HCT116 (cell line): ENCODE measurements around the gene TFG. TPM values are rescaled to one million over a fixed set of nuclear protein-coding genes. Genes with fewer than 3 reads are reported as not detected.

ENCODE experiments used
- ATAC-seq: fragments of 200-7000 bp; cut with Tn5 transposase; 2 replicates; pipeline ENCODE4 v1.9.1; 2020; ENCODE audit warnings: mild to moderate bottlenecking, moderate library complexity
- BruUV-seq: library from RNA; stranded (reverse); fragments of 400-500 nt; replicated peaks from 2 replicates; lab custom pipeline; 2021; lab: Mats Ljungman, UMichigan
- CTCF ChIA-PET: fragments of 300-600 bp; sonication (Branson Sonifier 250); formaldehyde crosslinking; loops from one replicate; lab custom pipeline; 2021; ENCODE audit warnings: antibody characterized with exemption; lab: Charles Lee
- POLR2A ChIA-PET: fragments of 300-600, 350-600 bp; sonication (Branson Sonifier 250); formaldehyde crosslinking; loops from one replicate; lab custom pipeline; 2021; ENCODE audit warnings: antibody characterized with exemption; lab: Charles Lee
- RAD21 ChIA-PET, 2 experiments: fragments of 300-600 bp; sonication (Branson Sonifier 250); formaldehyde crosslinking; loops; one replicate each; lab custom pipeline; 2023; ENCODE audit warnings: low total read pairs in 2 of 2; ENCODE audit not compliant: uncharacterized antibody in 2 of 2, unreplicated experiment in 2 of 2, low non-redundant PET in 1 of 2; lab: Charles Lee
- DNase-seq: peaks from one replicate; pipeline ENCODE4 v3.0.0-alpha.2; 2010; ENCODE audit warnings: low read depth, low spot score
- H2AFZ ChIP-seq: fragments of 200-600 bp; shearing (Covaris generic), sonication (generic); 2 replicates; pipeline ENCODE4 v1.6.1; 2017; ENCODE audit warnings: low read depth, mixed run types, mixed read lengths, antibody characterized with exemption, low read length; ENCODE audit not compliant: poor library complexity, severe bottlenecking
- H3K27ac ChIP-seq: 2 replicates; pipeline ENCODE4 v1.5.1; 2012; ENCODE audit warnings: low read depth, low read length
- H3K27me3 ChIP-seq: fragments of 200-600 bp; sonication (generic); 2 replicates; pipeline ENCODE4 v1.6.1; 2016; ENCODE audit warnings: mixed run types, low read length, mixed read lengths; ENCODE audit not compliant: insufficient read depth
- H3K36me3 ChIP-seq, 2 experiments: fragments of 200-500 bp in 1 of 2; fragments of 200-600 bp in 1 of 2; sonication (Bioruptor generic) in 1 of 2; sonication (generic) in 1 of 2; 2 replicates each; pipeline versions ENCODE4 v1.5.1 to v1.6.1; 2014 to 2016; ENCODE audit warnings: low read length in 2 of 2, inconsistent platforms in 1 of 2, mixed read lengths in 1 of 2, mixed run types in 1 of 2; ENCODE audit not compliant: insufficient read depth in 2 of 2, control insufficient read depth in 1 of 2
- H3K4me1 ChIP-seq, 2 experiments: fragments of 200-600 bp in 1 of 2; sonication (generic) in 1 of 2; 2 replicates each; pipeline versions ENCODE4 v1.5.1 to v1.6.1; 2012 to 2017; ENCODE audit warnings: low read length in 2 of 2, inconsistent platforms in 1 of 2, mild to moderate bottlenecking in 1 of 2, mixed read lengths in 1 of 2, mixed run types in 1 of 2, moderate library complexity in 1 of 2; ENCODE audit not compliant: insufficient read depth in 2 of 2, control insufficient read depth in 1 of 2
- H3K4me2 ChIP-seq: fragments of 200-600 bp; sonication (generic); 2 replicates; pipeline ENCODE4 v1.6.1; 2017; ENCODE audit warnings: mixed run types, low read length, mixed read lengths
- H3K4me3 ChIP-seq, 2 experiments: fragments of 200-600 bp in 1 of 2; sonication (generic) in 1 of 2; replicated peaks in 1 of 2; 2 replicates each; pipeline ENCODE4 v1.5.1; 2011 to 2016; ENCODE audit warnings: low read length in 2 of 2, control low read depth in 1 of 2, low read depth in 1 of 2, mild to moderate bottlenecking in 1 of 2, mixed read lengths in 1 of 2, mixed run types in 1 of 2
- H3K79me2 ChIP-seq: fragments of 200-600 bp; sonication (generic); 2 replicates; pipeline ENCODE4 v1.6.1; 2017; ENCODE audit warnings: mild to moderate bottlenecking, mixed run types, low read length, moderate library complexity, mixed read lengths; ENCODE audit not compliant: insufficient read depth
- H3K9ac ChIP-seq: fragments of 200-600 bp; sonication (generic); 2 replicates; pipeline ENCODE4 v1.6.1; 2016; ENCODE audit warnings: low read length, mixed read lengths
- H3K9me2 ChIP-seq: fragments of 200-600 bp; sonication (generic), shearing (Covaris generic); 2 replicates; pipeline ENCODE4 v1.6.1; 2017; ENCODE audit warnings: mixed run types, mild to moderate bottlenecking, moderate library complexity; ENCODE audit not compliant: insufficient read depth
- H3K9me3 ChIP-seq, 2 experiments: fragments of 200-500 bp in 1 of 2; fragments of 200-600 bp in 1 of 2; sonication (Bioruptor generic) in 1 of 2; sonication (generic) in 1 of 2; 2 replicates each; pipeline ENCODE4 v1.6.1; 2014 to 2017; ENCODE audit warnings: low read length in 2 of 2, mixed read lengths in 2 of 2, inconsistent platforms in 1 of 2, low read depth in 1 of 2, mild to moderate bottlenecking in 1 of 2, mixed run types in 1 of 2, moderate library complexity in 1 of 2; ENCODE audit not compliant: control insufficient read depth in 1 of 2, insufficient read depth in 1 of 2
- H4K20me1 ChIP-seq: fragments of 200-600 bp; sonication (generic), shearing (Covaris generic); 2 replicates; pipeline ENCODE4 v1.6.1; 2017; ENCODE audit warnings: mixed run types, mild to moderate bottlenecking, moderate library complexity; ENCODE audit not compliant: insufficient read depth
- ATF3 ChIP-seq: IDR thresholded peaks from 2 replicates; pipeline ENCODE4 v1.6.1; 2012
- CBX3 ChIP-seq: IDR thresholded peaks from 2 replicates; pipeline ENCODE4 v1.6.1; 2012; ENCODE audit warnings: low read depth
- EGR1 ChIP-seq: IDR thresholded peaks from 2 replicates; pipeline ENCODE4 v1.6.1; 2012; ENCODE audit warnings: low read depth
- EZH2phosphoT487 ChIP-seq: fragments of 200-600 bp; IDR thresholded peaks from 2 replicates; pipeline ENCODE4 v1.6.1; 2018; ENCODE audit warnings: antibody characterized with exemption, borderline replicate concordance
- POLR2A ChIP-seq: IDR thresholded peaks from 2 replicates; pipeline ENCODE4 v1.7.0; 2011; ENCODE audit warnings: borderline replicate concordance; ENCODE audit not compliant: insufficient read depth, insufficient read length; ENCODE audit errors: extremely low read depth
- SP1 ChIP-seq: IDR thresholded peaks from 2 replicates; pipeline ENCODE4 v1.6.1; 2012; ENCODE audit warnings: low read depth
- SRF ChIP-seq: IDR thresholded peaks from 2 replicates; pipeline ENCODE4 v1.6.1; 2012; ENCODE audit warnings: low read depth
- TCF7L2 ChIP-seq: IDR thresholded peaks from 2 replicates; pipeline ENCODE4 v1.7.0; 2011; ENCODE audit warnings: borderline replicate concordance, inconsistent platforms; ENCODE audit not compliant: insufficient read depth, insufficient read length; ENCODE audit errors: extremely low read depth
- YY1 ChIP-seq: IDR thresholded peaks from 2 replicates; pipeline ENCODE4 v1.6.1; 2011; ENCODE audit warnings: low read length, low read depth, moderate library complexity, mild to moderate bottlenecking; ENCODE audit not compliant: insufficient replicate concordance; ENCODE audit errors: extremely low read depth
- intact Hi-C: fragments of 100-400 bp; cut with micrococcal nuclease; formaldehyde crosslinking; loops from 2 replicates; pipeline ENCODE4 v1.10.0; 2022
- total RNA-seq: library from RNA; stranded (reverse); gene quantifications from one replicate; pipeline ENCODE4 v1.2.1, GENCODE V29; 2021; ENCODE audit not compliant: unreplicated experiment
- TF ChIP-seq, protein P1 (sequence below): IDR thresholded peaks from 2 replicates; pipeline ENCODE4 v1.6.1; 2011; ENCODE audit warnings: mild to moderate bottlenecking, low read length, moderate library complexity; ENCODE audit not compliant: insufficient replicate concordance; ENCODE audit errors: extremely low read depth

Gene TFG
- total RNA-seq, 1 experiment from 2014 or later: 99.1 TPM

DNA sequence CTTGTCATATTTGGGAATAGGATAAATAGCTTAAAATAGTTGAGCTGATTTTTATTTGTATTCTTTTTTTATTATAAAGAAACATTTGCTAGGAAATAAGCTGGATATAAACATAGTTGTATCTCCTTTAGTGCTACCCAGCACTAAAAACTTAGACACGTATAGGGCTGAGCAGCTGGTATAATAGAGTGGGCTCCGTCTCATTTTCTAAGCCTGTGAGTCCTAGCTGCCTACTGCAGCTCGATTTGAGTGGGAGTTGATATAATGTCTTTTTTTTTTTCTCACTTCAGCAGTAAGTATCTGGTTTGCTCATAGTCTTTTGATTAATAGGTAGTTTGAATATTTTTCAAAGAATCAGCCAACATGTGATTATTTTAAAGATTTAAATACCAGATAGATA lies 34.2 kb downstream of the TFG start:
- POLR2A ChIA-PET: no interaction called here
- Histone ChIP-seq H3K4me2 (no peak overlapping the region), H2AFZ (no peak overlapping the region), H3K9me3 (no peaks in the 10 kb centered on the region), H3K4me3 (no peak overlapping the region), H3K27ac (no peak overlapping the region), H3K27me3 (no peaks in the 10 kb centered on the region), H3K9ac (no peak overlapping the region), H3K36me3 (peaks cover 48 to 50% of the 10 kb centered on the region in 2 experiments)
- no TSS peak for BruUV-seq
- intact Hi-C loops: no loop called here
- ATAC-seq: no peak
- no peak for DNase-seq
- RAD21 ChIA-PET: interaction anchor here in 1 of 2 experiments (0.8 kb wide), 1 partner anchor 140 kb away, joined by 3 read pairs; no protein-coding TSS in a partner anchor
- TF ChIP-seq YY1: no peak
- no peak for TF ChIP-seq ATF3
- TF ChIP-seq, protein P1, sequence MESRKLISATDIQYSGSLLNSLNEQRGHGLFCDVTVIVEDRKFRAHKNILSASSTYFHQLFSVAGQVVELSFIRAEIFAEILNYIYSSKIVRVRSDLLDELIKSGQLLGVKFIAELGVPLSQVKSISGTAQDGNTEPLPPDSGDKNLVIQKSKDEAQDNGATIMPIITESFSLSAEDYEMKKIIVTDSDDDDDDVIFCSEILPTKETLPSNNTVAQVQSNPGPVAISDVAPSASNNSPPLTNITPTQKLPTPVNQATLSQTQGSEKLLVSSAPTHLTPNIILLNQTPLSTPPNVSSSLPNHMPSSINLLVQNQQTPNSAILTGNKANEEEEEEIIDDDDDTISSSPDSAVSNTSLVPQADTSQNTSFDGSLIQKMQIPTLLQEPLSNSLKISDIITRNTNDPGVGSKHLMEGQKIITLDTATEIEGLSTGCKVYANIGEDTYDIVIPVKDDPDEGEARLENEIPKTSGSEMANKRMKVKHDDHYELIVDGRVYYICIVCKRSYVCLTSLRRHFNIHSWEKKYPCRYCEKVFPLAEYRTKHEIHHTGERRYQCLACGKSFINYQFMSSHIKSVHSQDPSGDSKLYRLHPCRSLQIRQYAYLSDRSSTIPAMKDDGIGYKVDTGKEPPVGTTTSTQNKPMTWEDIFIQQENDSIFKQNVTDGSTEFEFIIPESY: no peak
- no peak for TF ChIP-seq TCF7L2
- no peak for TF ChIP-seq SRF
- TF ChIP-seq, all 23 proteins: peak for 0
- Histone ChIP-seq H3K79me2 (peaks cover 53% of the 10 kb centered on the region), H3K9me2 (no peaks in the 10 kb centered on the region), H4K20me1 (0 out of 2 replicates have a peak, but pooled peaks cover 4% of the 10 kb centered on the region), H3K4me1 (no peaks in the 10 kb centered on the region)
- CTCF ChIA-PET: interaction anchor here (0.7 to 1.0 kb wide), 3 partner anchors 18 to 452 kb away, joined by 3 read pairs; no protein-coding TSS in a partner anchor

- H3K27ac ChIP-seq: no peak overlapping the region
- TF ChIP-seq ATF3 (no peak), EZH2phosphoT487 (no peak), POLR2A (no peak), EGR1 (no peak), CBX3 (no peak), SRF (no peak), SP1 (no peak)
- TF ChIP-seq, all 23 proteins: peak for 0
- DNase-seq: no peak
- no TSS peak for BruUV-seq
- H3K4me1 ChIP-seq: no peaks in the 10 kb centered on the region
- H3K4me3 ChIP-seq: no peak overlapping the region
- H3K36me3 ChIP-seq: peaks cover 48 to 51% of the 10 kb centered on the region in 2 experiments
- H3K9me2 ChIP-seq: no peaks in the 10 kb centered on the region
- H3K27me3 ChIP-seq: no peaks in the 10 kb centered on the region
- ChIA-PET CTCF (no interaction called here), POLR2A (no interaction called here), RAD21 (no interaction called here)
- H3K4me2 ChIP-seq: no peak overlapping the region
- intact Hi-C loops: no loop called here
- H3K9ac ChIP-seq: no peak overlapping the region
- H2AFZ ChIP-seq: no peak overlapping the region
- H3K9me3 ChIP-seq: no peaks in the 10 kb centered on the region
- 0 out of 2 replicates have a peak, but pooled peaks cover 4% of the 10 kb centered on the region for H4K20me1 ChIP-seq
- ATAC-seq: no peak
- peaks cover 41% of the 10 kb centered on the region for H3K79me2 ChIP-seq
Observed at GRCh38 chr3:100744671-100745070, 35.4 kb downstream of the TFG start.
